ENCODE results near the gene IFIT3.

GRCh38 chr10:89299031-89299430 is 28.8 kb upstream of the IFIT3 start:
- TF ChIP-seq CTCF (IDR thresholded peaks at IDR 0.05; ENCODE audit: low read depth, low read length) (no peak), POLR2A (IDR thresholded peaks at IDR 0.05; ENCODE audit: extremely low read depth, insufficient read length) (no peak)
